HEK293 (cell line): ENCODE data around the gene TSTD1.

Experiments used
- ELK4 ChIP-seq: IDR thresholded peaks from 2 replicates; pipeline ENCODE4 v1.6.1; 2011; ENCODE audit warnings: mild to moderate bottlenecking, low read depth, low read length, borderline replicate concordance
- GLI2 ChIP-seq: fragments of 450-650 bp; formaldehyde crosslinking; IDR thresholded peaks from 2 replicates; pipeline ENCODE4; 2017; ENCODE audit warnings: missing biosample characterization, missing genetic modification characterization, low read depth, borderline replicate concordance
- GLIS1 ChIP-seq: fragments of 450-650 bp; formaldehyde crosslinking; IDR thresholded peaks from 2 replicates; pipeline ENCODE4 v1.5.1; 2016; ENCODE audit warnings: missing biosample characterization, missing genetic modification characterization
- PRDM10 ChIP-seq: fragments of 450-650 bp; formaldehyde crosslinking; IDR thresholded peaks from 2 replicates; pipeline ENCODE4 v1.5.1; 2016; ENCODE audit warnings: missing biosample characterization, missing genetic modification characterization
- PRDM4 ChIP-seq: fragments of 450-650 bp; formaldehyde crosslinking; IDR thresholded peaks from 2 replicates; pipeline ENCODE4 v1.5.1; 2017; ENCODE audit warnings: missing biosample characterization, missing genetic modification characterization
- SCRT2 ChIP-seq: fragments of 450-650 bp; formaldehyde crosslinking; IDR thresholded peaks from 2 replicates; pipeline ENCODE4 v1.5.1; 2016; ENCODE audit warnings: missing biosample characterization, missing genetic modification characterization
- TCF7L2 ChIP-seq: IDR thresholded peaks from 2 replicates; pipeline ENCODE4 v1.6.1; 2011; ENCODE audit warnings: low read depth, mild to moderate bottlenecking, inconsistent platforms, low read length, moderate library complexity, borderline replicate concordance
- ZBTB26 ChIP-seq: fragments of 450-650 bp; formaldehyde crosslinking; optimal IDR thresholded peaks from 2 replicates; pipeline ENCODE3; 2016; ENCODE audit warnings: missing biosample characterization, mild to moderate bottlenecking, missing genetic modification characterization
- ZBTB49 ChIP-seq: fragments of 450-650 bp; formaldehyde crosslinking; IDR thresholded peaks from 2 replicates; pipeline ENCODE4 v1.5.1; 2016; ENCODE audit warnings: missing biosample characterization, missing genetic modification characterization, low read depth
- ZNF112 ChIP-seq: fragments of 450-650 bp; formaldehyde crosslinking; IDR thresholded peaks from 2 replicates; pipeline ENCODE4 v1.5.0; 2017; ENCODE audit warnings: missing biosample characterization, missing genetic modification characterization
- ZNF133 ChIP-seq: fragments of 450-650 bp; formaldehyde crosslinking; IDR thresholded peaks from 2 replicates; pipeline ENCODE4 v1.5.1; 2016; ENCODE audit warnings: missing biosample characterization, missing genetic modification characterization
- ZNF266 ChIP-seq: fragments of 450-650 bp; formaldehyde crosslinking; IDR thresholded peaks from 2 replicates; pipeline ENCODE4 v1.5.1; 2016; ENCODE audit warnings: missing biosample characterization, missing genetic modification characterization, low read depth
- ZNF280C ChIP-seq: fragments of 450-650 bp; formaldehyde crosslinking; IDR thresholded peaks from 2 replicates; pipeline ENCODE4 v1.5.1; 2016; ENCODE audit warnings: missing biosample characterization, missing genetic modification characterization
- ZNF311 ChIP-seq: fragments of 450-650 bp; formaldehyde crosslinking; IDR thresholded peaks from 2 replicates; pipeline ENCODE4 v1.5.1; 2017; ENCODE audit warnings: missing biosample characterization, missing genetic modification characterization, borderline replicate concordance
- ZNF449 ChIP-seq: fragments of 450-650 bp; formaldehyde crosslinking; IDR thresholded peaks from 2 replicates; pipeline ENCODE4 v1.5.1; 2017; ENCODE audit warnings: missing biosample characterization, mild to moderate bottlenecking, missing genetic modification characterization, moderate library complexity
- ZNF48 ChIP-seq: fragments of 450-650 bp; formaldehyde crosslinking; IDR thresholded peaks from 2 replicates; pipeline ENCODE4 v1.5.1; 2016; ENCODE audit warnings: missing biosample characterization, missing genetic modification characterization
- ZNF510 ChIP-seq: fragments of 450-650 bp; formaldehyde crosslinking; IDR thresholded peaks from 2 replicates; pipeline ENCODE4 v1.5.1; 2018; ENCODE audit warnings: mild to moderate bottlenecking, missing genetic modification characterization, missing biosample characterization; ENCODE audit not compliant: insufficient replicate concordance
- ZNF555 ChIP-seq: fragments of 450-650 bp; formaldehyde crosslinking; conservative IDR thresholded peaks from 2 replicates; pipeline ENCODE4 v1.5.1; 2017; ENCODE audit warnings: missing biosample characterization, mild to moderate bottlenecking, missing genetic modification characterization, inconsistent platforms
- ZNF560 ChIP-seq: fragments of 450-650 bp; formaldehyde crosslinking; IDR thresholded peaks from 2 replicates; pipeline ENCODE4 v1.5.1; 2017; ENCODE audit warnings: missing biosample characterization, missing genetic modification characterization, borderline replicate concordance
- ZNF561 ChIP-seq: fragments of 450-650 bp; IDR thresholded peaks from 2 replicates; pipeline ENCODE4 v1.5.1; 2018; ENCODE audit warnings: missing biosample characterization, missing genetic modification characterization, borderline replicate concordance
- ZNF596 ChIP-seq: fragments of 450-650 bp; IDR thresholded peaks from 2 replicates; pipeline ENCODE4 v1.5.0; 2018; ENCODE audit warnings: missing biosample characterization, mild to moderate bottlenecking, missing genetic modification characterization, moderate library complexity
- ZNF629 ChIP-seq: fragments of 450-650 bp; formaldehyde crosslinking; IDR thresholded peaks from 2 replicates; pipeline ENCODE4 v1.5.1; 2017; ENCODE audit warnings: missing biosample characterization, missing genetic modification characterization
- ZNF837 ChIP-seq: fragments of 450-650 bp; formaldehyde crosslinking; IDR thresholded peaks from 2 replicates; pipeline ENCODE4 v1.5.1; 2016; ENCODE audit warnings: missing biosample characterization, missing genetic modification characterization

TSTD1 gene

GRCh38 chr1:161082996-161083747, 44.4 kb upstream of the TSTD1 start (continued):
- TF ChIP-seq GLI2 (tag by site-specific recombination) (no peak), ZNF560 (tag by site-specific recombination) (no peak), ZNF112 (tag by site-specific recombination) (no peak), ZNF266 (tag by site-specific recombination) (no peak), ZNF837 (no peak), ZNF280C (no peak), TCF7L2 (no peak), ZNF555 (tag by site-specific recombination) (no peak), PRDM4 (no peak), ZNF596 (no peak), ZNF311 (tag by site-specific recombination) (no peak), ZNF561 (tag by site-specific recombination) (no peak), PRDM10 (tag by site-specific recombination) (0 out of 2 replicates have a peak, but pooled peaks have one; percentile 8), ZBTB49 (tag by site-specific recombination) (no peak), ELK4 (no peak), ZNF510 (tag by site-specific recombination) (no peak), ZBTB26 (tag by site-specific recombination) (no peak), SCRT2 (tag by site-specific recombination) (peak; percentile 26; the same call in 1 of the 2 replicates), GLIS1 (tag by site-specific recombination) (peak; percentile 71), ZNF449 (tag by site-specific recombination) (0 out of 2 replicates have a peak, but pooled peaks have one; percentile 26), ZNF133 (no peak), ZNF629 (tag by site-specific recombination) (peak; percentile 97), ZNF48 (tag by site-specific recombination) (no peak)
